H9 (cell line): ENCODE results near the gene LITAFD. TPM values are rescaled to one million over a fixed set of nuclear protein-coding genes. Genes with fewer than 3 reads are reported as not detected.

Experiments used
- DNase-seq: peaks from one replicate; pipeline ENCODE4 v3.0.0-alpha.2; 2017
- H2AFZ ChIP-seq: one replicate; pipeline ENCODE4 v1.6.1; 2013; ENCODE audit warnings: mild to moderate bottlenecking, low read length, control low read depth, moderate library complexity
- H2AK5ac ChIP-seq: 2 replicates; pipeline ENCODE4 v1.6.1; 2013; ENCODE audit warnings: low read length, control low read depth, mixed read lengths; ENCODE audit not compliant: insufficient read length
- H2BK120ac ChIP-seq: one replicate; pipeline ENCODE4 v1.6.1; 2013; ENCODE audit warnings: low read depth, mild to moderate bottlenecking, low read length, control low read depth, inconsistent platforms; ENCODE audit not compliant: poor library complexity, severe bottlenecking
- H2BK12ac ChIP-seq: 2 replicates; pipeline ENCODE4 v1.6.1; 2013; ENCODE audit warnings: low read length, control low read depth, mixed read lengths, low read depth; ENCODE audit not compliant: insufficient read length
- H2BK15ac ChIP-seq: 2 replicates; pipeline ENCODE4 v1.6.1; 2013; ENCODE audit warnings: low read depth, low read length, control low read depth
- H2BK20ac ChIP-seq: one replicate; pipeline ENCODE4 v1.6.1; 2013; ENCODE audit warnings: low read depth, mild to moderate bottlenecking, low read length, control low read depth, inconsistent platforms; ENCODE audit not compliant: poor library complexity, severe bottlenecking
- H2BK5ac ChIP-seq: 2 replicates; pipeline ENCODE4 v1.6.1; 2013; ENCODE audit warnings: low read length, control low read depth, mixed read lengths; ENCODE audit not compliant: insufficient read length
- H3K14ac ChIP-seq: 2 replicates; pipeline ENCODE4 v1.6.1; 2013; ENCODE audit warnings: low read length, control low read depth; ENCODE audit not compliant: insufficient read depth
- H3K18ac ChIP-seq: 2 replicates; pipeline ENCODE4 v1.6.1; 2013; ENCODE audit warnings: low read depth, mild to moderate bottlenecking, mixed read lengths, low read length, control low read depth; ENCODE audit not compliant: insufficient read length
- H3K23ac ChIP-seq: 2 replicates; pipeline ENCODE4 v1.6.1; 2013; ENCODE audit warnings: low read length, control low read depth, mixed read lengths, low read depth; ENCODE audit not compliant: insufficient read length
- H3K23me2 ChIP-seq: 2 replicates; pipeline ENCODE4 v1.6.1; 2013; ENCODE audit warnings: low read depth, mild to moderate bottlenecking, mixed read lengths, low read length, control low read depth; ENCODE audit not compliant: insufficient read length, poor library complexity, severe bottlenecking
- H3K27ac ChIP-seq: 2 replicates; pipeline ENCODE4 v1.5.1; 2013; ENCODE audit warnings: low read length, control low read depth, mixed read lengths, low read depth; ENCODE audit not compliant: insufficient read length
- H3K27me3 ChIP-seq: 2 replicates; pipeline ENCODE4 v1.6.1; 2013; ENCODE audit warnings: low read length, control low read depth, inconsistent platforms; ENCODE audit not compliant: insufficient read depth
- H3K4ac ChIP-seq: 2 replicates; pipeline ENCODE4 v1.6.1; 2013; ENCODE audit warnings: low read depth, mild to moderate bottlenecking, control low read depth, inconsistent platforms, low read length, moderate library complexity
- H3K4me1 ChIP-seq: 2 replicates; pipeline ENCODE4 v1.6.1; 2013; ENCODE audit warnings: low read length, control low read depth, inconsistent platforms; ENCODE audit not compliant: insufficient read depth
- H3K4me2 ChIP-seq: 2 replicates; pipeline ENCODE4 v1.6.1; 2013; ENCODE audit warnings: low read length, control low read depth, mixed read lengths; ENCODE audit not compliant: insufficient read length, insufficient read depth
- H3K56ac ChIP-seq: 2 replicates; pipeline ENCODE4 v1.6.1; 2013; ENCODE audit warnings: low read depth, mild to moderate bottlenecking, mixed read lengths, low read length, control low read depth; ENCODE audit not compliant: insufficient read length
- H3K79me1 ChIP-seq: 2 replicates; pipeline ENCODE4 v1.6.1; 2013; ENCODE audit warnings: low read depth, mild to moderate bottlenecking, moderate library complexity, low read length, control low read depth, inconsistent platforms; ENCODE audit not compliant: insufficient read depth, poor library complexity, severe bottlenecking
- H3K79me2 ChIP-seq: 2 replicates; pipeline ENCODE4 v1.6.1; 2013; ENCODE audit warnings: low read length, control low read depth, inconsistent platforms; ENCODE audit not compliant: insufficient read depth
- H3K9ac ChIP-seq: 2 replicates; pipeline ENCODE4 v1.6.1; 2013; ENCODE audit warnings: low read length, control low read depth, mixed read lengths; ENCODE audit not compliant: insufficient read length; ENCODE audit errors: extremely low read depth
- H3K9me3 ChIP-seq: one replicate; pipeline ENCODE4 v1.6.1; 2013; ENCODE audit warnings: low read depth, low read length, inconsistent platforms; ENCODE audit not compliant: control insufficient read depth
- H3T11ph ChIP-seq: one replicate; pipeline ENCODE4 v1.6.1; 2013; ENCODE audit warnings: mild to moderate bottlenecking, low read length, control low read depth, inconsistent platforms
- H4K20me1 ChIP-seq: one replicate; pipeline ENCODE4 v1.6.1; 2013; ENCODE audit not compliant: control insufficient read depth, insufficient read length, insufficient read depth
- H4K5ac ChIP-seq: 2 replicates; pipeline ENCODE4 v1.6.1; 2013; ENCODE audit warnings: low read depth, mild to moderate bottlenecking, mixed read lengths, low read length, control low read depth; ENCODE audit not compliant: insufficient read length
- H4K8ac ChIP-seq: replicated peaks from 2 replicates; pipeline ENCODE4 v1.6.1; 2013; ENCODE audit warnings: low read length, control low read depth, mixed read lengths, low read depth; ENCODE audit not compliant: insufficient read length
- H4K91ac ChIP-seq: 2 replicates; pipeline ENCODE4 v1.6.1; 2013; ENCODE audit warnings: low read depth, mild to moderate bottlenecking, moderate library complexity, mixed read lengths, low read length, control low read depth; ENCODE audit not compliant: insufficient read length
- H3K27ac Mint-ChIP-seq, 3 experiments: 2 replicates in 2 of 3; 3 replicates in 1 of 3; pipeline ENCODE4 v1.8.0; 2020 to 2021; ENCODE audit warnings: mixed read lengths in 3 of 3, mild to moderate bottlenecking in 1 of 3, moderate library complexity in 1 of 3
- H3K27me3 Mint-ChIP-seq: 2 replicates; pipeline ENCODE4 v1.8.0; 2021; ENCODE audit warnings: low read depth, mild to moderate bottlenecking, moderate library complexity, mixed read lengths
- H3K36me3 Mint-ChIP-seq, 3 experiments: 2 replicates in 2 of 3; 3 replicates in 1 of 3; pipeline ENCODE4 v1.8.0; 2020 to 2021; ENCODE audit warnings: low read depth in 3 of 3, mixed read lengths in 3 of 3; ENCODE audit not compliant: insufficient read depth in 1 of 3
- H3K4me1 Mint-ChIP-seq, 2 experiments: 2 replicates each; pipeline ENCODE4 v1.8.0; 2020; ENCODE audit warnings: mixed read lengths in 2 of 2
- H3K4me3 Mint-ChIP-seq, 2 experiments: 2 replicates in 1 of 2; 3 replicates in 1 of 2; pipeline ENCODE4 v1.8.0; 2020 to 2021; ENCODE audit warnings: mild to moderate bottlenecking in 2 of 2, mixed read lengths in 2 of 2, moderate library complexity in 1 of 2
- H3K9me3 Mint-ChIP-seq, 2 experiments: 2 replicates in 1 of 2; 3 replicates in 1 of 2; pipeline ENCODE4 v1.8.0; 2020; ENCODE audit warnings: mild to moderate bottlenecking in 2 of 2, mixed read lengths in 2 of 2, moderate library complexity in 1 of 2
- CTCF ChIP-seq: fragments of 200-600 bp; sonication (generic); conservative IDR thresholded peaks from 3 replicates; pipeline ENCODE4 v1.8.0; 2021; ENCODE audit warnings: antibody characterized with exemption, mild to moderate bottlenecking
- WGBS: extraction: QIAGEN DNeasy Blood & Tissue Kit; methylation state at CpG from one replicate; pipeline ENCODE4 v1.1.7; 2013; ENCODE audit warnings: missing lambda C conversion rate, low lambda C conversion rate, mixed read lengths; ENCODE audit not compliant: insufficient read length; ENCODE audit errors: extremely low coverage; 5-methylcytosine and 5-hydroxymethylcytosine counted together
- total RNA-seq: library from RNA; stranded (reverse); gene quantifications from 2 replicates; pipeline ENCODE4 v1.2.1, GENCODE V29; 2021

Gene LITAFD
- total RNA-seq, 1 experiment from 2014 or later = not detected

DNA sequence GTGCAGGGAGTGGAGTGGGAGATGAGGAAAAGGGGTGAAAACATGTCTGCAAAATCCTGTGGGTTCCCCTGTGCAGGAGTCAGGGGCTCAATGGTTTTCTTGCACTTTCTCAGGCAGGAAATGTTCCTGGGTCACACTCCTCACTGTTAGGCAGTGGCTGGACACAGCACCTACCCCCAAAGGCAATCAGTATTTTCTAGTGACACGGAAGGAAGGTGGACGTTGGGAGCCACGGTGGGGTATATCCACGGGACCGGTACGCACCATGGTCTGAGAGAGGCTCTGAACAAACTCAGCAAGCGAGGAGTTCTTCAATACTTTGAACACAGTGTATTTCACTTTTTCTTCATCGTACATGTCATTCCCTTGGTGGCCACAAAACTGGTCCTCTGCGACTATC is 20.9 kb downstream of the LITAFD start:
- Histone ChIP-seq H4K8ac (no peak overlapping the region), H2AFZ (no peak overlapping the region), H3K9me3 (no peaks in the 10 kb centered on the region), H2BK12ac (no peak overlapping the region), H3K56ac (no peak overlapping the region), H2BK5ac (no peak overlapping the region), H2AK5ac (no peak overlapping the region), H3K14ac (no peak overlapping the region), H2BK20ac (no peak overlapping the region), H4K5ac (no peak overlapping the region), H3K79me1 (no peaks in the 10 kb centered on the region), H3K4ac (no peak overlapping the region), H4K20me1 (no peaks in the 10 kb centered on the region), H3K23ac (no peak overlapping the region), H2BK15ac (no peak overlapping the region), H3T11ph (no peak overlapping the region), H3K23me2 (no peaks in the 10 kb centered on the region), H3K4me1 (no peaks in the 10 kb centered on the region), H3K27ac (no peak overlapping the region), H3K18ac (no peak overlapping the region), H2BK120ac (no peak overlapping the region), H3K79me2 (no peaks in the 10 kb centered on the region), H3K4me2 (no peak overlapping the region), H3K9ac (no peak overlapping the region), H3K27me3 (no peaks in the 10 kb centered on the region), H4K91ac (no peak overlapping the region)
- no peak overlapping the region for H3K4me3 Mint-ChIP-seq
- H3K9me3 Mint-ChIP-seq = no peaks in the 10 kb centered on the region
- no CpG with 5 or more reads among the region's 9 CpGs for WGBS
- no peak for TF ChIP-seq CTCF
- peak overlapping the region in 2 of 3 experiments; percentile 44 to 70; a peak in 2 of 7 replicates for H3K27ac Mint-ChIP-seq
- no peak for DNase-seq
- no peaks in the 10 kb centered on the region for H3K27me3 Mint-ChIP-seq
- H3K36me3 Mint-ChIP-seq = peaks cover 80 to 97% (median 91%) of the 10 kb centered on the region in 3 experiments
- peaks cover 0 to 9% of the 10 kb centered on the region in 2 experiments; a peak in 2 of 4 replicates for H3K4me1 Mint-ChIP-seq
